HEK293T (cell line): Measurements from ENCODE around the gene FAM114A1.

ENCODE experiments used
- BHLHE40 ChIP-seq: fragments of 450-650 bp; IDR thresholded peaks from 2 replicates; pipeline ENCODE4 v1.6.1; 2016; ENCODE audit warnings: mild to moderate bottlenecking, moderate library complexity, borderline replicate concordance
- CTBP1 ChIP-seq: fragments of 450-650 bp; IDR thresholded peaks from 2 replicates; pipeline ENCODE4 v1.6.1; 2016; ENCODE audit warnings: borderline replicate concordance
- ELF4 ChIP-seq: fragments of 450-650 bp; IDR thresholded peaks from 2 replicates; pipeline ENCODE4 v1.6.1; 2017; ENCODE audit warnings: antibody characterized with exemption
- FOXA1 ChIP-seq: fragments of 450-650 bp; IDR thresholded peaks from 2 replicates; pipeline ENCODE4 v1.6.1; 2016; ENCODE audit warnings: mild to moderate bottlenecking
- FOXK2 ChIP-seq: fragments of 450-650 bp; IDR thresholded peaks from 2 replicates; pipeline ENCODE4 v1.6.1; 2016; ENCODE audit warnings: mild to moderate bottlenecking
- FOXM1 ChIP-seq: fragments of 450-650 bp; IDR thresholded peaks from 2 replicates; pipeline ENCODE4 v1.6.1; 2017; ENCODE audit warnings: mild to moderate bottlenecking, borderline replicate concordance
- HDGF ChIP-seq: fragments of 450-650 bp; IDR thresholded peaks from 2 replicates; pipeline ENCODE4 v1.6.1; 2017; ENCODE audit warnings: antibody characterized with exemption, borderline replicate concordance
- LEF1 ChIP-seq: fragments of 450-650 bp; IDR thresholded peaks from 2 replicates; pipeline ENCODE4 v1.6.1; 2017; ENCODE audit warnings: mild to moderate bottlenecking, borderline replicate concordance
- PKNOX1 ChIP-seq: fragments of 450-650 bp; IDR thresholded peaks from 2 replicates; pipeline ENCODE4 v1.6.1; 2016
- SP1 ChIP-seq: fragments of 450-650 bp; IDR thresholded peaks from 2 replicates; pipeline ENCODE4 v1.6.1; 2017
- SUZ12 ChIP-seq: fragments of 450-650 bp; IDR thresholded peaks from 2 replicates; pipeline ENCODE4 v1.6.1; 2016; ENCODE audit warnings: mild to moderate bottlenecking
- ZNF384 ChIP-seq: fragments of 450-650 bp; IDR thresholded peaks from 2 replicates; pipeline ENCODE4 v1.6.1; 2016

DNA sequence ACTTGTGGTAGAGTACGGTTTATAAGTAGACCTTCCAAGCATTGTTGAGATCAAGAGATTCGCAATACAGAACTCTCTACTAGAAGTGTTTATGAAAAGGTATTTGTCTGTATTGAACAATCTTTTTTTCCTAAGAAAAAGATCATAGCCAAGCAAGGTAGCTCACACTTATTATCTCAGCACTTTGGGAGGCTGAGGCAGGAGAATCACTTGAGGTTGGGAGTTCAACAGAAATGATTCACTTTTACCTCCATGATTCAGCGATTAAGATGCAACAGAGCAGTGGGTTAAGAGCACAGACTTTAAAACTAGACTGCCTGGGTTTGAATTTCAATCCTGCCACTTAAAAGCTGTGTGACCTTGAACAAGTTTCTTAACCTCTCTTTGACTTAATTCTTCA is 90.3 kb downstream of the FAM114A1 start:
- TF ChIP-seq HDGF: no peak
- no peak for TF ChIP-seq FOXM1
- no peak for TF ChIP-seq SUZ12
- TF ChIP-seq FOXA1: no peak
- no peak for TF ChIP-seq ZNF384
- TF ChIP-seq CTBP1: no peak
- TF ChIP-seq LEF1: no peak
- no peak for TF ChIP-seq SP1
- TF ChIP-seq FOXK2: no peak
- TF ChIP-seq PKNOX1: no peak
- no peak for TF ChIP-seq ELF4
- no peak for TF ChIP-seq BHLHE40
